Measurements from ENCODE around the gene PLEKHH3.

PLEKHH3 gene

DNA sequence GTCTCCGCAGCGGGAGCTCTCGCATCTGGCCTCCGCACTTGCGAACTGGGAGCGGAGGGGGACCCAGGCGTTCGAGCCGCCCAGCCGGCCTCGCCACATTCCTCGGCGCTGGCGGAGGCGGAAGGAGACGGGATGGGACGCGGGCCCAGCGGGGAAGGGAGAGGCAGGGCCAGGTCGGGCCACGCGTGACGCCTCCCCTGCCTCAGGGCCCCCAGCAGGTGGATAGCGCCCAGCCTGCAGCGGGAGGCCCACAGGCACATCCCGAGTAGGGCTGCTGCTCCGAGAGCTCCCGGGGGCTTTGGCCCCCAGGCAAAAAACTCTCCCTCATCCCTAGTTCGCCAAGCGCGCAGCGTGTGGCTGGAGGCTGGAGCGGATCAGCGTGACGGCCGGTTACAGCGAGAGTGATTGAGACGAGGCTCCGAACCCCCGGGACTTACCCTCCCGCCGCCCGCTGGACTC, 800 bp downstream of the PLEKHH3 start:
- peaks cover 14 to 55% of the 10 kb centered on the region in 2 donors for H3K4me1 ChIP-seq (ENCODE audit: control insufficient read depth in 1 of 2, insufficient read depth in 2 of 2, low read length in 2 of 2)
- peak overlapping the region; percentile 78 to 93 for H3K4me3 ChIP-seq (ENCODE audit: low read depth in 1 of 2, low read length in 2 of 2)
- H3K27me3 ChIP-seq (ENCODE audit: low read depth, low read length) = no peaks in the 10 kb centered on the region
- no peaks in the 10 kb centered on the region for H3K9me3 ChIP-seq (ENCODE audit: control insufficient read depth in 1 of 2, low read length in 2 of 2)
- H3K36me3 ChIP-seq (ENCODE audit: control insufficient read depth in 1 of 2, insufficient read depth in 2 of 2, low read length in 2 of 2) = peaks cover 4 to 22% of the 10 kb centered on the region in 2 donors
- H3K27ac ChIP-seq (ENCODE audit: low read length) = peak overlapping the region; percentile 51

DNA sequence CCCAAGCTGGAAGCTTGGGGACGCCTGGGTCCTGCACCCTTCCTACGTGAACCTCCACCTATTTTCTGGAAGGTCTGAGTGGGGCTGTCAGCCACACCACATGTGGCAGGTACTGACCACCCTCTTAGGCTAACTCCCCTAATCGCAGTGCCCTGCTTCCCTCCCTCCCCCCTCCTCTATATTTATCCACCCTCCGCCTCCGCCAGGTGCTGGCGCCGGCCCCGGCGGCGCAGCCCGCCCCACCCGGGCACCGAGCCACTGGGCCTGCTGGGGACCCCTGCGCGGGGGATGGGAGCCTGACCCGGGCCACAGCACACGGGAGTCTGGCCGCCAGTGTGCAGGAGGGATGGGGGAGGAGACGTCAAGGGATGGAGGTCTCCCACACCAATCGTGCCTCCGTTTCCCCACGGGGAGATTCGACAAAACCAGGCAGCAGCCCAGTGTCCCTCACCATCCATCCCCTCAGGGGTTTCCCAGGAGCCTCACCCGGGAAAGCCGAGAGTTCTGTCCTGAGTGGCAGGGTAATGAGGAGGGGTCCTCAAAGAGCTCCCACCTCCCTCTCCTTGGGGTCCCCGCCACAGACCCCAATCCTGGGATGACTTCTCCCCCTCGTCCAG, 1.3 kb downstream of the PLEKHH3 start:
- H3K36me3 ChIP-seq (ENCODE audit: control insufficient read depth in 1 of 2, insufficient read depth in 2 of 2, low read length in 2 of 2) = peaks cover 6 to 28% of the 10 kb centered on the region in 2 donors
- peak overlapping the region; percentile 51 for H3K27ac ChIP-seq (ENCODE audit: low read length)
- H3K27me3 ChIP-seq (ENCODE audit: low read depth, low read length) = no peaks in the 10 kb centered on the region
- H3K4me1 ChIP-seq (ENCODE audit: control insufficient read depth in 1 of 2, insufficient read depth in 2 of 2, low read length in 2 of 2) = peaks cover 14 to 53% of the 10 kb centered on the region in 2 donors
- H3K4me3 ChIP-seq (ENCODE audit: low read depth in 1 of 2, low read length in 2 of 2) = peak overlapping the region; percentile 78 to 93
- H3K9me3 ChIP-seq (ENCODE audit: control insufficient read depth in 1 of 2, low read length in 2 of 2) = no peaks in the 10 kb centered on the region

DNA sequence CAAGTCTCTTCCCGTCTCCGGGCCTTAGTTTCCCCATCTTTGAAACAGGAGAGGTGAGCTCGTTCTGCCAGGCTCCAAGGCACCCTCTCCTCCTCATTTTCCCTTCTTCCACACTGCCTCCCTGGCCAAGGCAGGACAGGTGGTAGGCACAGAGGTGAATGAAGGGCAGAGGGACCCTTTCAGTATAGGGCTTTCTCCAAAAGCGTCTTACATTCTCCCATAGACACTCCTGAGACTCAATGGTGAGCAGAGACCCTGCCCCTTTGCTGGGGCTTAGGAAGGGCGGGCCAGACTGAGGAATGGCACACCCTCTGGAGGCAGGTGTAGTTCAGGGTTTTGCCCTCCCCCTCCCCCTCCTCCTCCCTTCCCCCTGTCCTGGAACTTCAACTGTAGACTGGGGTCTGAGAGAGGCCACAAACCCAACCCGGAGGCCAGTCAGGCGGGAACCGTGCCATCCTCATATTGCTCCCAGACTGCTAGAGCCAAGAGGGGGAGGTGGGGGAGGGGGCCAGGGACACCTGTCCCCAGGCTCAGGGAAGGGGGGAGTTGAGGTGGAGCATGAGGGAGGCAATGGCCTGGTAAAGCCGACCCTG, 1.9 kb downstream of the PLEKHH3 start:
- H3K9me3 ChIP-seq (ENCODE audit: control insufficient read depth in 1 of 2, low read length in 2 of 2) = no peaks in the 10 kb centered on the region
- peak overlapping the region; percentile 78 to 93 for H3K4me3 ChIP-seq (ENCODE audit: low read depth in 1 of 2, low read length in 2 of 2)
- H3K36me3 ChIP-seq (ENCODE audit: control insufficient read depth in 1 of 2, insufficient read depth in 2 of 2, low read length in 2 of 2) = peaks cover 6 to 30% of the 10 kb centered on the region in 2 donors
- no peaks in the 10 kb centered on the region for H3K27me3 ChIP-seq (ENCODE audit: low read depth, low read length)
- peak overlapping the region; percentile 58 for H3K27ac ChIP-seq (ENCODE audit: low read length)
- peaks cover 14 to 46% of the 10 kb centered on the region in 2 donors for H3K4me1 ChIP-seq (ENCODE audit: control insufficient read depth in 1 of 2, insufficient read depth in 2 of 2, low read length in 2 of 2)

DNA sequence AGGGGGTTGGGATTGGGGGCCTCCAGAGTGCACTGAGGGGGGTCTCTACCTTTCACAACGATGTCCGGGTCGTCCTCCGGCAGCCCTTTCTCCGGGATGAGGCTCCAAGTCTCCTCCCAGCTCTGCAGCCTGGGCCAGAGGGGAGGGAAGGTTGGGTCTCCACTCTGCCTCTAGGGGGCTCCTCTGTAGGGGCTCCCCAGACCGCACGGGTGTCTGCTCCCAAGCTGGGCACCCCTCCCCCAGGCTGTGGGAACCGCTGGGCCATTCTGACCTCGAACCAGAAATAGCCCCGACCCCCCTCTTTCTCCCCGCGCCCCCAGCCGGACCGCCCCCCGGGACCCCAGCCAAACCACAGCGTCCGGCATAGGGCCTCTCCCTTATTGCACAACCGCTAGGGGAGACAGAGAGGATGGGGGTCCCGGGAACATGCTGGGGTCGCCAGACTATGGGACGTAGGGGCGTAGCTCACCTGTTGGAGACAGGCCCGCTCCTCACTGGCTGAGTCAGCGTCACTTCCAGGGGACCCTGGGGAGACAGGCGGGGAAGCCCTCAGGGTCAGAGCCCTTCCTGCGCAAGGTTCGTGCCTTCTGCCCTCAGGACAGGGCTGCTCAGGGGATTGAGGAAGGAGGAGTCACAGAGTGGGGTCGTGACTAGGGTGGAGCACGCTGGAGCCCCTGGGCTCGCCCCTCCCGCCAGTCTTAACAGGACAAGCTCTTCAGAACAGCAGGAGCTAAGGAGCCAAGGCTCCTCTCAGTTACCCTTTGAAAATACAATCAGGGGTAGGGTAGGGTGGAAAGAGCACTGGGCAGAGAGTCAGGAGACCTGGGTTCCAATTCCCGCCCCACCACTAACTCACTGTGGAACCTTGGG, 2.7 kb downstream of the PLEKHH3 start:
- Histone ChIP-seq H3K4me1 (ENCODE audit: control insufficient read depth in 1 of 2, insufficient read depth in 2 of 2, low read length in 2 of 2) (peaks cover 11 to 41% of the 10 kb centered on the region in 2 donors), H3K27me3 (ENCODE audit: low read depth, low read length) (no peaks in the 10 kb centered on the region), H3K36me3 (ENCODE audit: control insufficient read depth in 1 of 2, insufficient read depth in 2 of 2, low read length in 2 of 2) (peaks cover 6 to 35% of the 10 kb centered on the region in 2 donors), H3K9me3 (ENCODE audit: control insufficient read depth in 1 of 2, low read length in 2 of 2) (no peaks in the 10 kb centered on the region), H3K4me3 (ENCODE audit: low read depth in 1 of 2, low read length in 2 of 2) (peak overlapping the region; percentile 78 to 93), H3K27ac (ENCODE audit: low read length) (peak overlapping the region; percentile 58)

DNA sequence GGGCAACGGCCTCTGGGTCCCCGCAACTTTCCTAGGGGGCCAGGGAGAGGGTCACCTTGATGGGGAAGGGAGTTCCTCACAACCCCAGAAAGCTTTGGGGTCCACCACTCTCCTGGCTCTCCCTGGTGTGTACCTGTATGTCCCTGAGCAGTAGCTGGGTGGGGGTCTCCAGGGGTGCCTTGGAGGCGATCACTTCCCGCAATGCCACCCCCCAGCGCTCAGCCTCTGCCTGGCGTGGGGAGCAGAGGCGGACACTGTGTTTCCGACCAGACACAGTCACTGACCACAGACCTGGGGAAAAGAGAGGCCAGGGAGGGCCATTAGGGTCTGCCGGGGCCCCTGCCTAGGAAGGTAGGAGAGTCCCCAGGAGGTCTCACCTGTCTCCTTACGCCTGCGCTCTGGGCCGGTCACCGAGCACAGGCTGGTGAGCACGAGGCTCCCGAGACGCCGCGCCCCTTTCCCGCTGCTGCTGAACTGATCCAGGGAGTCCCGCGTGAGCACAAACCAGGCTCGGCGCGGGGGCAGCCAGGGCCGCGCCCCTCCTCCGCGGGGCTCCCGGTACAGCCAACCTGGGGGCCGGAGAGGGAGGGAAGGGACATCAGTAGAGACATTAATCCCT, 3.4 kb downstream of the PLEKHH3 start:
- H3K4me3 ChIP-seq (ENCODE audit: low read depth in 1 of 2, low read length in 2 of 2) = peak overlapping the region in 1 of 2 donors; percentile 93
- no peaks in the 10 kb centered on the region for H3K27me3 ChIP-seq (ENCODE audit: low read depth, low read length)
- peaks cover 6 to 40% of the 10 kb centered on the region in 2 donors for H3K4me1 ChIP-seq (ENCODE audit: control insufficient read depth in 1 of 2, insufficient read depth in 2 of 2, low read length in 2 of 2)
- H3K36me3 ChIP-seq (ENCODE audit: control insufficient read depth in 1 of 2, insufficient read depth in 2 of 2, low read length in 2 of 2) = peaks cover 6 to 37% of the 10 kb centered on the region in 2 donors
- H3K9me3 ChIP-seq (ENCODE audit: control insufficient read depth in 1 of 2, low read length in 2 of 2) = no peaks in the 10 kb centered on the region
- peak overlapping the region; percentile 4 for H3K27ac ChIP-seq (ENCODE audit: low read length)

DNA sequence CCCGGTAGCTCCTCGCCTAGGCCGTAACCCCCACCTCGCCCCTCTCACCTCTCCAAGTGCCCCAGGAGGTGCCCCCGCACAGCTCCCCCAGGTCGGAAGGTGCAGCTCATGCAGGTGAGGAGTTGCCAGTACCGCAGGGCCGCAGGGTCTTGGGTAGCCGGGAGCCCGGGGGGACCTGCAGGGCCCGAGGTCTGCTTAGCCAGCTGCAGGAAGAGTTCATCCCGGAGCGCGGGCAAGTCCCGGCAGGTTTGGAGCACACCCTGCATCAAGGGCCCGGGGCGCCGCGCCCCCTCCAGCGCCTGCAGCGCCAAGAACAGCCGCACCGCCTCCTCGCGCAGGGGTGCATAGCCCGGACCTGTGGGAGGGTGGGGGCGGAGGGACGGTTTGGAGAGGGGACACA, 4.8 kb downstream of the PLEKHH3 start:
- Histone ChIP-seq H3K36me3 (ENCODE audit: control insufficient read depth in 1 of 2, insufficient read depth in 2 of 2, low read length in 2 of 2) (peaks cover 9 to 40% of the 10 kb centered on the region in 2 donors), H3K4me1 (ENCODE audit: control insufficient read depth in 1 of 2, insufficient read depth in 2 of 2, low read length in 2 of 2) (peaks cover 13 to 48% of the 10 kb centered on the region in 2 donors), H3K4me3 (ENCODE audit: low read depth in 1 of 2, low read length in 2 of 2) (no peak overlapping the region), H3K27ac (ENCODE audit: low read length) (no peak overlapping the region), H3K9me3 (ENCODE audit: control insufficient read depth in 1 of 2, low read length in 2 of 2) (no peaks in the 10 kb centered on the region), H3K27me3 (ENCODE audit: low read depth, low read length) (no peaks in the 10 kb centered on the region)

DNA sequence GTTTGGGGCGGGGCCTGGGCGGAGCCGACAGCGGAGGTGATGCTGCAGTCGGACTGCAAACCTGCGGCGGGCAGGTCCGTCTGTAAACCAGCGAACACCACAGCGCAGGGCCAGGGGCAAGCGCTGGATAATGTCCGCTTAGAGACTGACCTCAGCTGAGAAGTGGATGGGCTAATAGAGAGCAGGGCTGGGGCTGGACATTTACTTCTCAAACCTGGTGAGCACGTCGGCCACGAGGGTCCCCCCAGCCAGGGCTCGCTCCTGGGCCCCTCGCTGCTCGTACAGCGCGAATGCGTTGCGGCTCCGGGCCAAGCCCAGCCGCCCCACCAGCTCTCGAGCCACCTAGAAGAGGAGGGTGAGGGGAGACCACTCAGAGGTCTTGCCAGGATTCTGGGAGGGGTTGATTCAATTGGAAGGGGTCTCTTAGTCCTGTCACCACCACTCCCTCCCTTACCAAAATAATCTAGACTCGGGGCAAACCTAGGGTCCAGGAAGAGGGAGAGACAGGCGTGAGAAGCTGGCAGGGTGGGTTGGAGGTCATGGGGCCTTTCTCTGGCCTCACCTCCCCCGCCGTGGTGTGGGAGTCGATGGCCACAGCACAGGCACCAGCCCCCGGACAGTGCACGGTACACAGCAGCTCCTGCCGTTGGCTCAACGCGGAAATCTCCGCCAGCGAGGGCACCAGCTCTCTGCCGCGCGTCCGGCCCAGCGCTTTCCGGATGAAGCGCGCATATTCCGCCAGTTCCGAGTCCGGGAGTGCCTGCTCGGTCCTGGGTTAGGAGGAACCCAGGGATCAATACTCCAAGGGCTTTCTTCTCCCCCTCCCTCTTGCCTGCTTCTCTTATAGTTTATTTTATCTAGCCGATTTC, 5.8 kb downstream of the PLEKHH3 start:
- Histone ChIP-seq H3K36me3 (ENCODE audit: control insufficient read depth in 1 of 2, insufficient read depth in 2 of 2, low read length in 2 of 2) (peaks cover 10 to 49% of the 10 kb centered on the region in 2 donors), H3K27me3 (ENCODE audit: low read depth, low read length) (no peaks in the 10 kb centered on the region), H3K4me1 (ENCODE audit: control insufficient read depth in 1 of 2, insufficient read depth in 2 of 2, low read length in 2 of 2) (peaks cover 13 to 49% of the 10 kb centered on the region in 2 donors), H3K27ac (ENCODE audit: low read length) (no peak overlapping the region), H3K9me3 (ENCODE audit: control insufficient read depth in 1 of 2, low read length in 2 of 2) (no peaks in the 10 kb centered on the region), H3K4me3 (ENCODE audit: low read depth in 1 of 2, low read length in 2 of 2) (no peak overlapping the region)

DNA sequence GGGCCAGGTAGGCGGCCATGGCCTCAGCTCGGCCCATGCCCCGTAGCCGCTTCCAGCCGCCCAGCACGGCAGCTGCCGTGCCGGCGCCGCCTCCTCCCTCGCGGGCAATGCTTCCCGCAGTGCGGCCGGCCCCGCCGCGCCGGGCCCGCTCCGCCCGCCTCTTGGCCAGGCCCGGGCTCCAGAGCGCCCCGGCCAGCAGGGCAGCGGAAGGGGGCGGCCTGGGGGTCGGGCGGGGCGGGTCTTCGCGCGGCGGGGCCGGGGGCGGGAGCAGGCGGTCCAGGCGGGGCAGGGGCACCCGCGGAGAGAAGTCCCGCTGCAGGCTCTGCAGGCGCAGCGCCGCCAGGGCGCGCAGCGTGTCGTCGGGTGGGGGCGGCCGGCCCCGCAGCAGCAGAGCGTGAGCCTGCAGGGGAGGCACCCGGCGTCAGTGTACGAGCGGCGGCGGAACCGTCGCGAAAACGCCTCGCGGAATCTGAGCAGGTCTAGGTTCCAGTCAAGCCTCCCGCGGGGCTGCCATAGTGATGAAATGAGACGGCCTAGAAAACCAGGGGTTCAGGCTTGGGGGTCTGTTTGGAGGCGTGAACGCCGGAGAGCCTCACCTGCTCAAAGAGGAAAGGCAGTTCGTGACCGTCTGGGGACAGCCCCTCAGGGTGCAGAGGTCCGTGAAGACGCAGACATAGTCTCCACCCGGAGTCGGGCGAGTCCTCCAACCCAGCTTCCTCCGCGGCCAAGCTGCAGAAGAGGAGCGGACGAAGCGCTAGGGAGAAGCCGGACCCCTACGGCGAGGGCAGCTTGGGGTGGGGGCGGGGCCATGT, 6.6 kb downstream of the PLEKHH3 start:
- H3K4me3 ChIP-seq (ENCODE audit: low read depth in 1 of 2, low read length in 2 of 2) = no peak overlapping the region
- peaks cover 10 to 57% of the 10 kb centered on the region in 2 donors for H3K36me3 ChIP-seq (ENCODE audit: control insufficient read depth in 1 of 2, insufficient read depth in 2 of 2, low read length in 2 of 2)
- H3K27me3 ChIP-seq (ENCODE audit: low read depth, low read length) = no peaks in the 10 kb centered on the region
- peaks cover 13 to 45% of the 10 kb centered on the region in 2 donors for H3K4me1 ChIP-seq (ENCODE audit: control insufficient read depth in 1 of 2, insufficient read depth in 2 of 2, low read length in 2 of 2)
- H3K27ac ChIP-seq (ENCODE audit: low read length) = no peak overlapping the region
- no peaks in the 10 kb centered on the region for H3K9me3 ChIP-seq (ENCODE audit: control insufficient read depth in 1 of 2, low read length in 2 of 2)

DNA sequence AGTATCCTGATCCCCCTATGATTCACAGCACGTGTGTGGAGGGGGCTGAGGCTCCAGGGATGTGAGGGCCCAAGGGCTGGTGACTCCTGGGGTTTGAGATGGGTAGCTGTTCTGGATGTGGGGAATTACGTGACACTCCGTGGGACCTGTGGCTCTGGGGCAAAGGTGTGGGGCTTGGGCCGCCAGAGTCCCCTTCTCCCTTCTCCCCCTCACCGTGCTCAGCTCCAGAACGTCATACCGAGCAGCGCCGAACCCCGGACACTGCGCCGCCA, 7.2 kb downstream of the PLEKHH3 start:
- Histone ChIP-seq H3K9me3 (ENCODE audit: control insufficient read depth in 1 of 2, low read length in 2 of 2) (no peaks in the 10 kb centered on the region), H3K4me3 (ENCODE audit: low read depth in 1 of 2, low read length in 2 of 2) (no peak overlapping the region), H3K27me3 (ENCODE audit: low read depth, low read length) (no peaks in the 10 kb centered on the region), H3K27ac (ENCODE audit: low read length) (no peak overlapping the region), H3K4me1 (ENCODE audit: control insufficient read depth in 1 of 2, insufficient read depth in 2 of 2, low read length in 2 of 2) (peaks cover 13 to 39% of the 10 kb centered on the region in 2 donors), H3K36me3 (ENCODE audit: control insufficient read depth in 1 of 2, insufficient read depth in 2 of 2, low read length in 2 of 2) (peaks cover 10 to 57% of the 10 kb centered on the region in 2 donors)

Data from muscle layer of duodenum (tissue), 2 donors.